H1 (cell line): ENCODE measurements around the gene RNF175. TPM values are rescaled to one million over a fixed set of nuclear protein-coding genes. Genes with fewer than 3 reads are reported as not detected.

Experiments
- POU5F1 ChIP-seq: IDR thresholded peaks from 2 replicates; pipeline ENCODE4 v1.6.1; 2011; ENCODE audit warnings: low read depth, mild to moderate bottlenecking, low read length, moderate library complexity
- RAD21 ChIP-seq, 2 experiments: IDR thresholded peaks in 1 of 2; conservative IDR thresholded peaks in 1 of 2; 2 replicates each; pipeline ENCODE4 v1.6.1; 2011; ENCODE audit warnings: low read depth in 2 of 2, low read length in 2 of 2, improper control_type of control experiment in 1 of 2, inconsistent platforms in 1 of 2, mild to moderate bottlenecking in 1 of 2, moderate library complexity in 1 of 2
- polyA plus RNA-seq, 7 experiments: library from polyadenylated mRNA; depleted of rRNA in 3 of 7; stranded (reverse) in 5 of 7; unstranded in 2 of 7; fragments of >200 nt in 5 of 7; fragments of 200-250 nt in 2 of 7; gene quantifications; 1 replicate in 5 of 7; 2 replicates in 1 of 7; 4 replicates in 1 of 7; pipeline versions ENCODE4 v1.2.1 to v1.2.3, GENCODE V29; 2011 to 2013; ENCODE audit warnings: missing spikeins in 2 of 7, mixed read lengths in 2 of 7
- total RNA-seq: library from RNA; stranded (reverse); fragmentation: NEBNext Ultra II Directional; extraction: Animal tissue kit (Norgen Biotek cat#: 25700); gene quantifications from 2 replicates; pipeline ENCODE4 v1.2.1, GENCODE V29; 2021

The RNF175 gene
- total and polyA plus RNA-seq, 2 of the 8 experiments (the other 6 are each of a cell fraction or from before 2014, with no cell fraction given): 7.9 to 9.8 TPM

DNA sequence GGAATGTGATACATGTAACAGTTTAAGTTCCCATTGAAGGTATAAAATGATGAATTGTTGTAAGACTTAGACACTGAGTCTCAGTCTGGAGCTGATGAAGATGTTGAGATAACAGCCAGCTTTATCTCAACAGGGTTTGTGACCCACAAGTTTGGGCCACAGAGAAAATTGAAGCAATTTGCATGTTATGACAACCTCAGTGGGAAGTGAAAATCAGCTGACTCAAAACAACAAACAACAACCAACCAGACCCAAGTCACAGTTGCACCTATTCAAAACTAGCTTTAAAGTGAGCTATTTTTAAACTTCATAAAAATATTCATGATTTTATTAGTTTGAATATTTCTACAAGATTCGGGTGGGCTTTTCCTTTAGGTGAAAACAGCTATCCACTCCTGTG lies 21.1 kb upstream of the RNF175 start (continued):
- no peak for TF ChIP-seq RAD21 (IDR thresholded peaks at IDR 0.05 in 1 of 2, conservative IDR thresholded peaks at IDR 0.05 in 1 of 2; ENCODE audit: low read depth in 2 of 2, low read length in 2 of 2)
- no peak for TF ChIP-seq POU5F1
